GM10248 (cell line): ENCODE data around the gene VGLL4.

Source experiments
- CTCF ChIA-PET: fragments of 300-600 bp; sonication (Branson Sonifier 250); formaldehyde crosslinking; extraction: SDS; loops from one replicate; lab custom pipeline; 2021; ENCODE audit warnings: antibody characterized with exemption; lab: Yijun Ruan, JAX
- POLR2A ChIA-PET: fragments of 350-650 bp; sonication (Branson Sonifier 250); formaldehyde crosslinking; extraction: SDS; loops from one replicate; lab custom pipeline; 2020; ENCODE audit warnings: antibody characterized with exemption; lab: Yijun Ruan, JAX
- DNase-seq: peaks from one replicate; pipeline ENCODE4 v3.0.0; 2012; ENCODE audit errors: extremely low spot score
- TF ChIP-seq, protein P1 (sequence below): IDR thresholded peaks from 2 replicates; pipeline ENCODE4 v1.5.1; 2012; ENCODE audit warnings: mild to moderate bottlenecking, low read depth; ENCODE audit errors: extremely low read depth, missing control alignments, control extremely low read depth

VGLL4 gene

DNA sequence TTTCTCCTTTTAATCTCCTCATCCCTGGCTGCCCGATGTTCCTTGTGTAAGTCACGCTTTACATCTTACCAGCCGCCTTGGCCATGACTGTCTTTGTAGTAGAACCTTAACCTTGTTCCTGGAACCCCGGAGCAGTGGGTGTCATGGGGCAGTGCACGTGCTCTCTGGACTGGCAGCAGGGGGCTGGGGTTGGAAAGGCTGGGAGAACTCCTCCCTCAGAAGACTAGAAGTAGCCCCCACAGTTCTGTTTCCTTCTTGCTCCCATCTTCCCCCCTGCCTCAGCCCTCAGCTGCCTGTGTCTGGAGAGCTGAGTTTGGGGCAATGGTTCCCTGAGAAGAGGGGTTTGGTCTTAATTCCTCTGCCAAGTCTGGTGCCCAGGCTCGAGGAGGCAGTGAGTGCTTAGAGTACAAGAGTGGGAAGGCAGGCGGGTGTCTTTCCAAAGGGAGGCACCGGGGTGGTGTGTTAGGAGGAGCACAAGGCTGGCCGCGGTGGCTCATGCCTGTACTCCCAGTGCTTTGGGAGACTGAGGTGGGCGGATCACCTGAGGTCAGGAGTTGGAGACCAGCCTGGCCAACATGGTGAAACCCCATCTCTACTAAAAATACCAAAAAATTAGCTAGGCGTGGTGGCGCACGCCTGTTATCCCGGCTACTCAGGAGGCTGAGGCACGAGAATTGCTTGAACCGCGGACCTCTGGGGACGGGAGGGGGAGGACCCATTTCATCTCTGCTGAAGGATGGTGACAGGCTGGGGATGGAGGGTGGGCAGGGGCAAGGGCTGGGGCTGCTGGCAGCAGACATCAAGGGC, 100.4 kb downstream of the VGLL4 start:
- CTCF ChIA-PET: no interaction called here
- TF ChIP-seq, protein P1, sequence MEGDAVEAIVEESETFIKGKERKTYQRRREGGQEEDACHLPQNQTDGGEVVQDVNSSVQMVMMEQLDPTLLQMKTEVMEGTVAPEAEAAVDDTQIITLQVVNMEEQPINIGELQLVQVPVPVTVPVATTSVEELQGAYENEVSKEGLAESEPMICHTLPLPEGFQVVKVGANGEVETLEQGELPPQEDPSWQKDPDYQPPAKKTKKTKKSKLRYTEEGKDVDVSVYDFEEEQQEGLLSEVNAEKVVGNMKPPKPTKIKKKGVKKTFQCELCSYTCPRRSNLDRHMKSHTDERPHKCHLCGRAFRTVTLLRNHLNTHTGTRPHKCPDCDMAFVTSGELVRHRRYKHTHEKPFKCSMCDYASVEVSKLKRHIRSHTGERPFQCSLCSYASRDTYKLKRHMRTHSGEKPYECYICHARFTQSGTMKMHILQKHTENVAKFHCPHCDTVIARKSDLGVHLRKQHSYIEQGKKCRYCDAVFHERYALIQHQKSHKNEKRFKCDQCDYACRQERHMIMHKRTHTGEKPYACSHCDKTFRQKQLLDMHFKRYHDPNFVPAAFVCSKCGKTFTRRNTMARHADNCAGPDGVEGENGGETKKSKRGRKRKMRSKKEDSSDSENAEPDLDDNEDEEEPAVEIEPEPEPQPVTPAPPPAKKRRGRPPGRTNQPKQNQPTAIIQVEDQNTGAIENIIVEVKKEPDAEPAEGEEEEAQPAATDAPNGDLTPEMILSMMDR: no peak
- POLR2A ChIA-PET: no interaction called here
- DNase-seq: no peak

DNA sequence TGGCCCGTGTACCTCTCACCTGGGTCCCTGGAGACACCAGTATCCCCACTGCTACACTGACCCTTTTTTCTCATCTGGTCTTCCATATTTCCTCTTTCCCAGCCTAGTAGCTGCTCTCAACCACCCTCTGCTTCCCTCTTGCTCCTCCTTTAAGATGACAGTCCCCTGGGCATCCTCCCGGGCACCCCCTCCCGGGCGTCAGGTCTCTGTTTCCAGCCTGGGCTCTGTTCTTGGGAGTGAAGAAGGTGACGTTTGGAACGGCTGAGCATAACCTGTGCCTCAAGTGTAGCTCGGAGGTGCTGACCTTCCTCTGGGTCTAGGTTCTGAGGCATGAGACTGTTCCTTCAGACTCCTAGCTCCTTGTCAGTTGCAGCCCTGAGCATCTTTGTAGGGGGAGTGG, 101.2 kb downstream of the VGLL4 start:
- TF ChIP-seq, protein P1: no peak
- ChIA-PET POLR2A (no interaction called here), CTCF (no interaction called here)
- DNase-seq: no peak

DNA sequence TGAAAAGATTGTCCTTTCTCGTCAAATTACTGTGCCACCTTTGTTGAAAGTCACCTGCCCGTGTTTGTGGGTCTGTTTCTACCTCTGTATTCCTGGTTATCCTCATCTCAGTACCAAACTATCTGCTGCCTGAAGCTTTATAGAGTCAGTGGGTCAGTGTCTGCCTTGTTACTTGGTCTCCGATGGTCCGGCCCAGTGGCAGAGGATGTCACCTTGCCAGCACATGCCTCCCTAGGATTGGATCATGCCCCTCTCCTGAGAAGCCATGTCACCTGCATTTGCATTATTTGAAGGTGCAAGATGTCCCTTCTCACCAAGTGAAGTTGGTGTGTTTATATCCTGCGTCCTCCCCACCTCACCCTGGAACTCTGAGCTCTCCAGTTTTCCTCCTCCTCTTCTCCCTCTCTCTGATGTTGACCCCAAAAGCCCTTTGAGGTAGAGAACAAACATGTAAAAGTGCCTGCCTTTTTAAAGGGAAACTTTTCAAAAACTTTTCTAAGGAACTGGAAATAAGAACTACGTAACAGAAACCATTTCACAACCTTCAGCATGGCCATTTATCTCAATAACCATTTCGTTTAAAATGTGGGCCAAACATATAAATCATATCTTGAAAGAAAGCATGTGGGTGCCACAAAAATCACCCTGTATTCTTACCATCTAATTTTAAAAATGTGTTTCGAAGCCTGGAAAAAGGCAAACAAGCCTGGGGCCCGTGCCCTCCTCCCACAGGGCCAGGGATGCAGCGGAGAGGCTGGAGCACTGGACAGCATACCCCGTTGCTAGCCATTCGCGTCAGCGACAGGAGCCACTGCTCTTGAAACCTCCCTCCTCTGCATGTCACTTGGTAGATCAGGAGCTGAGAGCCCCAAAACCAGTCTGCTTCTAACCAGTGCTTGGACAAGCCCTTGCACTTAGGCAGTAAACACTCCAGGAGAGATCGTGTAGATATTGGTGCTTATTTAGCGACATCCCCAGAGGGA, 102.1 kb downstream of the VGLL4 start:
- DNase-seq: no peak
- CTCF ChIA-PET: no interaction called here
- POLR2A ChIA-PET: no interaction called here
- TF ChIP-seq, protein P1: no peak

DNA sequence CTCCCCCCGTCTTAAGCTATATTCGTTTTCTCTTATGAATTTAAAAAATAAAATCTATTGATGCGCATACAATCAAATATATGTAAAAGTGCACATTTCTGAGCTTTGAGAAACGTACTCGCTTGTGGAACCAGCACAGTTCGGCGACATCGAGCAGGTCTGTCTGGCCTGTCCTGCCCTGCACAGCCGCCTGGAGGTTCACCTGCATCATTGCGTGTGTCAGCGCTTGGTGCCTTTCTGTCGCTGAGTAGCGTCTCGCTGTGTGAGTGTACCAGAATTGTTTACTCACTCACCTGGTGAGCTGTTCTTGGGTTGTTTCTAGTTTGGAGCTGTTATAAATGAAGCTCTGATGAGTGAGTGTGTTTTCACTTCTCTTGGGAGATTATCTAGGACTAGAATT, 104.0 kb downstream of the VGLL4 start:
- POLR2A ChIA-PET: interaction anchor here (0.6 kb wide), 1 partner anchor 32 kb away, joined by 3 read pairs; no protein-coding TSS in a partner anchor
- TF ChIP-seq, protein P1: no peak
- no peak for DNase-seq
- CTCF ChIA-PET: interaction anchor here (1.1 to 1.4 kb wide), 2 partner anchors 94 to 116 kb away, joined by 3 read pairs; no protein-coding TSS in a partner anchor

DNA sequence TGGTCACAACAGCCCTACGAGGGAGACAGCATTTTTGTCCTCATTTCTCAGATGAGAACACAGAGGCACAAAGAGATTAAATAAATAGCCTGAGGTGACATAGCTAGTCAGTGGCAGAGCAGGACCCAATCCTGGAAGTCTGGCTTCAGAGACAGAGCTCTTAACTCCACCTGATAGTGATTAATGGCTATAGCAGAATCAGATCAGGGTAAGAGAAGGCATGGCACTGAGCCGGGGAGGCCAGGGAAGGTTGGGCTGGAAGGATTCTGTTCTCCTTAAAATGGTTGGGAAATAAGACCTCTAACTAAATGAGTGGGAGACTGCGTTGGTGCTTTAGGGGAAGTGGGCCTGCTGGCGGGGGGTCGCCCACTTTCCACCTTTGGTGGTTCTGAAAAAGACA, 104.5 kb downstream of the VGLL4 start:
- POLR2A ChIA-PET: no interaction called here

More for the DNA sequence above, 104.5 kb downstream of the VGLL4 start:
- DNase-seq: no peak
- CTCF ChIA-PET: interaction anchor here (1.1 to 1.4 kb wide), 2 partner anchors 94 to 116 kb away, joined by 3 read pairs; no protein-coding TSS in a partner anchor
- TF ChIP-seq, protein P1: no peak
